IMR-90 (cell line): Measurements from ENCODE around the gene RYR2. TPM values are rescaled to one million over a fixed set of nuclear protein-coding genes. Genes with fewer than 3 reads are reported as not detected.

ENCODE experiments used
- ATAC-seq: fragments of 200-7000 bp; cut with Tn5 transposase; 2 replicates; pipeline ENCODE4 v1.9.1; 2020; ENCODE audit warnings: low read depth, mild to moderate bottlenecking, moderate library complexity
- BruUV-seq: library from RNA; stranded (reverse); fragments of 400-500 nt; replicated peaks from 2 replicates; lab custom pipeline; 2021; lab: Mats Ljungman, UMichigan
- CTCF ChIA-PET: fragments of 300-600 bp; formaldehyde crosslinking; extraction: SDS; loops from one replicate; lab custom pipeline; 2021; ENCODE audit warnings: antibody characterized with exemption; lab: Yijun Ruan, JAX
- POLR2A ChIA-PET: fragments of 300-600 bp; sonication (Branson Sonifier 250); formaldehyde crosslinking; loops from one replicate; lab custom pipeline; 2022; ENCODE audit warnings: antibody characterized with exemption; ENCODE audit not compliant: unreplicated experiment; lab: Charles Lee
- DNase-seq: peaks from one replicate; pipeline ENCODE4 v3.0.0; 2013
- H2AFZ ChIP-seq: replicated peaks from 2 replicates; pipeline ENCODE3; 2013; ENCODE audit warnings: low read length, mild to moderate bottlenecking; ENCODE audit not compliant: poor library complexity
- H2AK5ac ChIP-seq: 2 replicates; pipeline ENCODE4 v1.6.1; 2013; ENCODE audit warnings: low read depth, low read length, inconsistent platforms
- H2AK9ac ChIP-seq: replicated peaks from 2 replicates; pipeline ENCODE3; 2013; ENCODE audit warnings: mild to moderate bottlenecking, low read depth, low read length, moderate library complexity; ENCODE audit not compliant: poor library complexity
- H2BK120ac ChIP-seq: 2 replicates; pipeline ENCODE4 v1.6.1; 2013; ENCODE audit warnings: low read depth, low read length, inconsistent platforms
- H2BK15ac ChIP-seq: 3 replicates; pipeline ENCODE4 v1.6.1; 2013; ENCODE audit warnings: low read depth, low read length, inconsistent platforms
- H2BK20ac ChIP-seq: 2 replicates; pipeline ENCODE4 v1.6.1; 2013; ENCODE audit warnings: low read depth, mild to moderate bottlenecking, inconsistent platforms, low read length, moderate library complexity
- H2BK5ac ChIP-seq: 2 replicates; pipeline ENCODE4 v1.6.1; 2013; ENCODE audit warnings: mild to moderate bottlenecking, low read depth, low read length, inconsistent platforms; ENCODE audit not compliant: poor library complexity, severe bottlenecking
- H3K14ac ChIP-seq: replicated peaks from 2 replicates; pipeline ENCODE4 v1.6.1; 2013; ENCODE audit warnings: low read depth, low read length, inconsistent platforms
- H3K18ac ChIP-seq: 2 replicates; pipeline ENCODE4 v1.6.1; 2013; ENCODE audit warnings: low read depth, low read length, control low read depth
- H3K23ac ChIP-seq: 2 replicates; pipeline ENCODE4 v1.6.1; 2013; ENCODE audit warnings: low read depth, low read length, inconsistent platforms
- H3K27ac ChIP-seq: 2 replicates; pipeline ENCODE4 v1.5.1; 2013; ENCODE audit warnings: mild to moderate bottlenecking, control low read depth, low read length; ENCODE audit not compliant: insufficient read depth
- H3K27me3 ChIP-seq: 2 replicates; pipeline ENCODE4 v1.6.1; 2013; ENCODE audit warnings: low read length; ENCODE audit not compliant: control insufficient read depth, insufficient read depth
- H3K36me3 ChIP-seq: 2 replicates; pipeline ENCODE4 v1.6.1; 2013; ENCODE audit warnings: low read length, mixed read lengths; ENCODE audit not compliant: control insufficient read depth, insufficient read depth
- H3K4ac ChIP-seq: 2 replicates; pipeline ENCODE4 v1.6.1; 2013; ENCODE audit warnings: low read depth, low read length, inconsistent platforms
- H3K4me1 ChIP-seq: 2 replicates; pipeline ENCODE4 v1.6.1; 2013; ENCODE audit warnings: low read length, mixed read lengths; ENCODE audit not compliant: control insufficient read depth, insufficient read depth
- H3K4me2 ChIP-seq: 2 replicates; pipeline ENCODE4 v1.6.1; 2013; ENCODE audit warnings: low read depth, mild to moderate bottlenecking, control low read depth, low read length, moderate library complexity
- H3K4me3 ChIP-seq: 2 replicates; pipeline ENCODE4 v1.5.1; 2013; ENCODE audit warnings: low read depth, mild to moderate bottlenecking, control low read depth, low read length, moderate library complexity; ENCODE audit not compliant: insufficient read depth
- H3K56ac ChIP-seq: 2 replicates; pipeline ENCODE4 v1.6.1; 2013; ENCODE audit warnings: low read length, inconsistent platforms; ENCODE audit not compliant: insufficient read depth; ENCODE audit errors: extremely low read depth
- H3K79me1 ChIP-seq, 2 experiments: 2 replicates each; pipeline ENCODE4 v1.6.1; 2013; ENCODE audit warnings: low read length in 2 of 2, inconsistent platforms in 1 of 2, low read depth in 1 of 2
- H3K9ac ChIP-seq: 2 replicates; pipeline ENCODE4 v1.6.1; 2013; ENCODE audit warnings: low read depth, low read length, control low read depth
- H3K9me1 ChIP-seq: 2 replicates; pipeline ENCODE4 v1.6.1; 2013; ENCODE audit warnings: low read length, inconsistent platforms; ENCODE audit not compliant: insufficient read depth
- H3K9me3 ChIP-seq: 2 replicates; pipeline ENCODE4 v1.6.1; 2013; ENCODE audit warnings: low read length; ENCODE audit not compliant: control insufficient read depth, insufficient read depth
- H4K20me1 ChIP-seq: 2 replicates; pipeline ENCODE4 v1.6.1; 2013; ENCODE audit warnings: low read length, inconsistent platforms; ENCODE audit not compliant: insufficient read depth
- H4K5ac ChIP-seq: 2 replicates; pipeline ENCODE4 v1.6.1; 2013; ENCODE audit warnings: mild to moderate bottlenecking, low read depth, low read length, control low read depth
- H4K8ac ChIP-seq, 2 experiments: 2 replicates each; pipeline ENCODE4 v1.6.1; 2013; ENCODE audit warnings: low read depth in 2 of 2, low read length in 2 of 2, control low read depth in 1 of 2, inconsistent platforms in 1 of 2
- H4K91ac ChIP-seq: 2 replicates; pipeline ENCODE4 v1.6.1; 2013; ENCODE audit warnings: low read depth, low read length, inconsistent platforms; ENCODE audit not compliant: insufficient read depth
- BHLHE40 ChIP-seq: fragments of 150-350 bp; IDR thresholded peaks from 2 replicates; pipeline ENCODE4 v1.6.1; 2016; ENCODE audit warnings: mild to moderate bottlenecking, low read depth, low read length
- CEBPB ChIP-seq: IDR thresholded peaks from 2 replicates; pipeline ENCODE4 v1.6.1; 2012; ENCODE audit warnings: low read depth, low read length, improper control_type of control experiment
- CHD1 ChIP-seq: IDR thresholded peaks from 2 replicates; pipeline ENCODE4 v1.6.1; 2012; ENCODE audit warnings: low read depth, low read length, improper control_type of control experiment
- FOS ChIP-seq: fragments of 150-350 bp; IDR thresholded peaks from 2 replicates; pipeline ENCODE4 v1.6.1; 2016; ENCODE audit warnings: low read depth, low read length
- MAFK ChIP-seq: IDR thresholded peaks from 2 replicates; pipeline ENCODE4 v1.6.1; 2012; ENCODE audit warnings: low read depth, low read length, improper control_type of control experiment
- MAZ ChIP-seq: IDR thresholded peaks from 2 replicates; pipeline ENCODE4 v1.6.1; 2012; ENCODE audit warnings: low read depth, mild to moderate bottlenecking, low read length, improper control_type of control experiment, moderate library complexity, borderline replicate concordance
- MXI1 ChIP-seq: IDR thresholded peaks from 2 replicates; pipeline ENCODE4 v1.6.1; 2012; ENCODE audit warnings: low read depth, mild to moderate bottlenecking, low read length, moderate library complexity, borderline replicate concordance
- NFE2L2 ChIP-seq: fragments of 150-350 bp; IDR thresholded peaks from 2 replicates; pipeline ENCODE4 v1.6.1; 2016; ENCODE audit warnings: low read depth, mild to moderate bottlenecking, low read length
- POLR2A ChIP-seq: IDR thresholded peaks from 2 replicates; pipeline ENCODE4 v1.6.1; 2012; ENCODE audit warnings: mild to moderate bottlenecking, low read depth, low read length
- RAD21 ChIP-seq: IDR thresholded peaks from 2 replicates; pipeline ENCODE4 v1.6.1; 2012; ENCODE audit warnings: low read length, improper control_type of control experiment
- RCOR1 ChIP-seq: IDR thresholded peaks from 2 replicates; pipeline ENCODE4 v1.6.1; 2012; ENCODE audit warnings: mild to moderate bottlenecking, low read length, improper control_type of control experiment; ENCODE audit not compliant: insufficient replicate concordance
- RFX5 ChIP-seq: IDR thresholded peaks from 2 replicates; pipeline ENCODE4 v1.8.0; 2012; ENCODE audit warnings: low read depth, mild to moderate bottlenecking, low read length, moderate library complexity
- SMC3 ChIP-seq: fragments of 150-350 bp; IDR thresholded peaks from 2 replicates; pipeline ENCODE4 v1.6.1; 2016; ENCODE audit warnings: low read depth, mild to moderate bottlenecking, antibody characterized with exemption, low read length, moderate library complexity
- WGBS, 2 experiments: methylation state at CpG; one replicate each; pipeline versions ENCODE4 v1.1.5 to v1.1.7; 2013; ENCODE audit warnings: missing lambda C conversion rate in 2 of 2; ENCODE audit not compliant: insufficient read length in 1 of 2; ENCODE audit errors: extremely low coverage in 2 of 2; 5-methylcytosine and 5-hydroxymethylcytosine counted together
- dilution Hi-C: fragments of 300-500 bp; cut with HindIII; formaldehyde crosslinking; loops from one replicate; pipeline ENCODE4 v1.14.3; 2018; ENCODE audit warnings: low sequenced_read_pairs; ENCODE audit not compliant: unreplicated experiment
- in situ Hi-C: fragments of 300-500 bp; cut with MboI; formaldehyde crosslinking; loops from 3 replicates; pipeline ENCODE4 v1.14.3; 2019; ENCODE audit warnings: low sequenced_read_pairs, inconsistent platforms, mixed read lengths
- intact Hi-C: fragments of 100-400 bp; cut with micrococcal nuclease; formaldehyde crosslinking; loops from 2 replicates; pipeline ENCODE4 v1.10.0; 2022
- polyA plus RNA-seq, 3 experiments: library from polyadenylated mRNA; depleted of rRNA; stranded (reverse); fragments of >200 nt; gene quantifications; 2 replicates each; pipeline ENCODE4 v1.2.3, GENCODE V29; 2012; ENCODE audit warnings: low replicate concordance in 1 of 3
- total RNA-seq: library from RNA; depleted of rRNA; stranded (reverse); fragments of >200 nt; gene quantifications from 2 replicates; pipeline ENCODE4 v1.2.3, GENCODE V29; 2012
- TF ChIP-seq, protein P1 (sequence below): conservative IDR thresholded peaks from 2 replicates; pipeline ENCODE4 v1.5.1; 2012; ENCODE audit warnings: mild to moderate bottlenecking, low read depth, low read length, improper control_type of control experiment
- TF ChIP-seq, protein P2 (sequence below): fragments of 150-350 bp; IDR thresholded peaks from 2 replicates; pipeline ENCODE4 v1.6.1; 2016; ENCODE audit warnings: low read depth, mild to moderate bottlenecking, low read length, moderate library complexity, borderline replicate concordance
- TF ChIP-seq, protein P3 (sequence below): fragments of 150-350 bp; IDR thresholded peaks from 2 replicates; pipeline ENCODE4 v1.6.1; 2017; ENCODE audit warnings: mild to moderate bottlenecking, antibody characterized with exemption, low read length, low read depth

RYR2 gene
- total and polyA plus RNA-seq, 2 of the 4 experiments (the other 2 are of a cell fraction), result not detected

DNA sequence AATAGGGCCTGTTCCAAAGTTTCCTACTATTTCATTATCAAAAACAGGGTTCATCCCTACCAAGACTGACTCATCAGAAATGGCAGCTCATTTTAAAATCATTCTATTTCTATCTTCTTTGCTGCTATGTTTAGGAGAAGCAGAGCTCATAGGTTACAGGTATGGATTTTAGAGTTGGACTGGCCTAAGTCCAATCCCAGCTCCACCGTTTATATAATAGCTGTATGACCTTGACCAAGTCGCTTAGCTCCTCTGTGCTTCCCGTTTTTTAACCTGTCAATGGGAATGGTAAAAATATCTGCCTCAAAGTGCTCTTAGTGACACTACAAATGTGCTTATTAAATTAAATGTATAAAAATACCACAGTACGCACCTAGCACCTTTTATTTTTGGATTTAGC is 436.1 kb downstream of the RYR2 start:
- Histone ChIP-seq H3K4me3 (no peak overlapping the region), H3K36me3 (no peaks in the 10 kb centered on the region), H4K91ac (no peak overlapping the region), H3K18ac (no peak overlapping the region), H4K5ac (no peak overlapping the region), H2BK5ac (no peak overlapping the region), H3K4me1 (no peaks in the 10 kb centered on the region), H3K9ac (no peak overlapping the region), H3K56ac (no peak overlapping the region), H2BK15ac (no peak overlapping the region), H4K20me1 (no peaks in the 10 kb centered on the region), H2BK120ac (no peak overlapping the region), H3K9me1 (no peaks in the 10 kb centered on the region), H3K14ac (no peak overlapping the region), H2AK5ac (no peak overlapping the region), H2BK20ac (no peak overlapping the region), H3K79me1 (no peaks in the 10 kb centered on the region), H2AK9ac (no peak overlapping the region), H2AFZ (no peak overlapping the region), H3K4me2 (no peak overlapping the region), H3K27ac (no peak overlapping the region), H3K4ac (no peak overlapping the region), H4K8ac (no peak overlapping the region), H3K23ac (no peak overlapping the region), H3K9me3 (peaks cover 2% of the 10 kb centered on the region; the same call in 1 of the 2 replicates), H3K27me3 (no peaks in the 10 kb centered on the region)
- in situ Hi-C loops, result no loop called here
- no peak for DNase-seq
- dilution Hi-C loops, result no loop called here
- ChIA-PET POLR2A (no interaction called here), CTCF (no interaction called here)
- no TSS peak for BruUV-seq
- intact Hi-C loops, result no loop called here
- WGBS, 2 experiments, result no CpG with 5 or more reads among the region's 4 CpGs
- TF ChIP-seq MAFK (no peak), RFX5 (no peak), RCOR1 (no peak), POLR2A (no peak), MXI1 (no peak), NFE2L2 (no peak), CEBPB (no peak), SMC3 (no peak), RAD21 (no peak), MAZ (no peak), FOS (no peak), BHLHE40 (no peak), CHD1 (no peak)
- TF ChIP-seq, protein P1, sequence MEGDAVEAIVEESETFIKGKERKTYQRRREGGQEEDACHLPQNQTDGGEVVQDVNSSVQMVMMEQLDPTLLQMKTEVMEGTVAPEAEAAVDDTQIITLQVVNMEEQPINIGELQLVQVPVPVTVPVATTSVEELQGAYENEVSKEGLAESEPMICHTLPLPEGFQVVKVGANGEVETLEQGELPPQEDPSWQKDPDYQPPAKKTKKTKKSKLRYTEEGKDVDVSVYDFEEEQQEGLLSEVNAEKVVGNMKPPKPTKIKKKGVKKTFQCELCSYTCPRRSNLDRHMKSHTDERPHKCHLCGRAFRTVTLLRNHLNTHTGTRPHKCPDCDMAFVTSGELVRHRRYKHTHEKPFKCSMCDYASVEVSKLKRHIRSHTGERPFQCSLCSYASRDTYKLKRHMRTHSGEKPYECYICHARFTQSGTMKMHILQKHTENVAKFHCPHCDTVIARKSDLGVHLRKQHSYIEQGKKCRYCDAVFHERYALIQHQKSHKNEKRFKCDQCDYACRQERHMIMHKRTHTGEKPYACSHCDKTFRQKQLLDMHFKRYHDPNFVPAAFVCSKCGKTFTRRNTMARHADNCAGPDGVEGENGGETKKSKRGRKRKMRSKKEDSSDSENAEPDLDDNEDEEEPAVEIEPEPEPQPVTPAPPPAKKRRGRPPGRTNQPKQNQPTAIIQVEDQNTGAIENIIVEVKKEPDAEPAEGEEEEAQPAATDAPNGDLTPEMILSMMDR, result no peak
- TF ChIP-seq, protein P2, sequence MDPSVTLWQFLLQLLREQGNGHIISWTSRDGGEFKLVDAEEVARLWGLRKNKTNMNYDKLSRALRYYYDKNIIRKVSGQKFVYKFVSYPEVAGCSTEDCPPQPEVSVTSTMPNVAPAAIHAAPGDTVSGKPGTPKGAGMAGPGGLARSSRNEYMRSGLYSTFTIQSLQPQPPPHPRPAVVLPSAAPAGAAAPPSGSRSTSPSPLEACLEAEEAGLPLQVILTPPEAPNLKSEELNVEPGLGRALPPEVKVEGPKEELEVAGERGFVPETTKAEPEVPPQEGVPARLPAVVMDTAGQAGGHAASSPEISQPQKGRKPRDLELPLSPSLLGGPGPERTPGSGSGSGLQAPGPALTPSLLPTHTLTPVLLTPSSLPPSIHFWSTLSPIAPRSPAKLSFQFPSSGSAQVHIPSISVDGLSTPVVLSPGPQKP, result no peak
- TF ChIP-seq, protein P3, sequence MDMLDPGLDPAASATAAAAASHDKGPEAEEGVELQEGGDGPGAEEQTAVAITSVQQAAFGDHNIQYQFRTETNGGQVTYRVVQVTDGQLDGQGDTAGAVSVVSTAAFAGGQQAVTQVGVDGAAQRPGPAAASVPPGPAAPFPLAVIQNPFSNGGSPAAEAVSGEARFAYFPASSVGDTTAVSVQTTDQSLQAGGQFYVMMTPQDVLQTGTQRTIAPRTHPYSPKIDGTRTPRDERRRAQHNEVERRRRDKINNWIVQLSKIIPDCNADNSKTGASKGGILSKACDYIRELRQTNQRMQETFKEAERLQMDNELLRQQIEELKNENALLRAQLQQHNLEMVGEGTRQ, result no peak
- no peak for ATAC-seq
